HCT116 (cell line): Measurements from ENCODE around the gene SIK3. TPM values are rescaled to one million over a fixed set of nuclear protein-coding genes. Genes with fewer than 3 reads are reported as not detected.

Experiments used
- ATAC-seq: fragments of 200-7000 bp; cut with Tn5 transposase; 2 replicates; pipeline ENCODE4 v1.9.1; 2020; ENCODE audit warnings: mild to moderate bottlenecking, moderate library complexity
- BruUV-seq: library from RNA; stranded (reverse); fragments of 400-500 nt; replicated peaks from 2 replicates; lab custom pipeline; 2021; lab: Mats Ljungman, UMichigan
- CTCF ChIA-PET: fragments of 300-600 bp; sonication (Branson Sonifier 250); formaldehyde crosslinking; loops from one replicate; lab custom pipeline; 2021; ENCODE audit warnings: antibody characterized with exemption; lab: Charles Lee
- POLR2A ChIA-PET: fragments of 300-600, 350-600 bp; sonication (Branson Sonifier 250); formaldehyde crosslinking; loops from one replicate; lab custom pipeline; 2021; ENCODE audit warnings: antibody characterized with exemption; lab: Charles Lee
- RAD21 ChIA-PET, 2 experiments: fragments of 300-600 bp; sonication (Branson Sonifier 250); formaldehyde crosslinking; loops; one replicate each; lab custom pipeline; 2023; ENCODE audit warnings: low total read pairs in 2 of 2; ENCODE audit not compliant: uncharacterized antibody in 2 of 2, unreplicated experiment in 2 of 2, low non-redundant PET in 1 of 2; lab: Charles Lee
- DNase-seq: peaks from one replicate; pipeline ENCODE4 v3.0.0-alpha.2; 2010; ENCODE audit warnings: low read depth, low spot score
- H2AFZ ChIP-seq: fragments of 200-600 bp; shearing (Covaris generic), sonication (generic); 2 replicates; pipeline ENCODE4 v1.6.1; 2017; ENCODE audit warnings: low read depth, mixed run types, mixed read lengths, antibody characterized with exemption, low read length; ENCODE audit not compliant: poor library complexity, severe bottlenecking
- H3K27ac ChIP-seq: 2 replicates; pipeline ENCODE4 v1.5.1; 2012; ENCODE audit warnings: low read depth, low read length
- H3K27me3 ChIP-seq: fragments of 200-600 bp; sonication (generic); 2 replicates; pipeline ENCODE4 v1.6.1; 2016; ENCODE audit warnings: mixed run types, low read length, mixed read lengths; ENCODE audit not compliant: insufficient read depth
- H3K36me3 ChIP-seq, 2 experiments: fragments of 200-500 bp in 1 of 2; fragments of 200-600 bp in 1 of 2; sonication (Bioruptor generic) in 1 of 2; sonication (generic) in 1 of 2; 2 replicates each; pipeline versions ENCODE4 v1.5.1 to v1.6.1; 2014 to 2016; ENCODE audit warnings: low read length in 2 of 2, inconsistent platforms in 1 of 2, mixed read lengths in 1 of 2, mixed run types in 1 of 2; ENCODE audit not compliant: insufficient read depth in 2 of 2, control insufficient read depth in 1 of 2
- H3K4me1 ChIP-seq, 2 experiments: fragments of 200-600 bp in 1 of 2; sonication (generic) in 1 of 2; 2 replicates each; pipeline versions ENCODE4 v1.5.1 to v1.6.1; 2012 to 2017; ENCODE audit warnings: low read length in 2 of 2, inconsistent platforms in 1 of 2, mild to moderate bottlenecking in 1 of 2, mixed read lengths in 1 of 2, mixed run types in 1 of 2, moderate library complexity in 1 of 2; ENCODE audit not compliant: insufficient read depth in 2 of 2, control insufficient read depth in 1 of 2
- H3K4me2 ChIP-seq: fragments of 200-600 bp; sonication (generic); 2 replicates; pipeline ENCODE4 v1.6.1; 2017; ENCODE audit warnings: mixed run types, low read length, mixed read lengths
- H3K4me3 ChIP-seq, 2 experiments: fragments of 200-600 bp in 1 of 2; sonication (generic) in 1 of 2; replicated peaks in 1 of 2; 2 replicates each; pipeline ENCODE4 v1.5.1; 2011 to 2016; ENCODE audit warnings: low read length in 2 of 2, control low read depth in 1 of 2, low read depth in 1 of 2, mild to moderate bottlenecking in 1 of 2, mixed read lengths in 1 of 2, mixed run types in 1 of 2
- H3K79me2 ChIP-seq: fragments of 200-600 bp; sonication (generic); 2 replicates; pipeline ENCODE4 v1.6.1; 2017; ENCODE audit warnings: mild to moderate bottlenecking, mixed run types, low read length, moderate library complexity, mixed read lengths; ENCODE audit not compliant: insufficient read depth
- H3K9ac ChIP-seq: fragments of 200-600 bp; sonication (generic); 2 replicates; pipeline ENCODE4 v1.6.1; 2016; ENCODE audit warnings: low read length, mixed read lengths
- H3K9me2 ChIP-seq: fragments of 200-600 bp; sonication (generic), shearing (Covaris generic); 2 replicates; pipeline ENCODE4 v1.6.1; 2017; ENCODE audit warnings: mixed run types, mild to moderate bottlenecking, moderate library complexity; ENCODE audit not compliant: insufficient read depth
- H3K9me3 ChIP-seq, 2 experiments: fragments of 200-500 bp in 1 of 2; fragments of 200-600 bp in 1 of 2; sonication (Bioruptor generic) in 1 of 2; sonication (generic) in 1 of 2; 2 replicates each; pipeline ENCODE4 v1.6.1; 2014 to 2017; ENCODE audit warnings: low read length in 2 of 2, mixed read lengths in 2 of 2, inconsistent platforms in 1 of 2, low read depth in 1 of 2, mild to moderate bottlenecking in 1 of 2, mixed run types in 1 of 2, moderate library complexity in 1 of 2; ENCODE audit not compliant: control insufficient read depth in 1 of 2, insufficient read depth in 1 of 2
- H4K20me1 ChIP-seq: fragments of 200-600 bp; sonication (generic), shearing (Covaris generic); 2 replicates; pipeline ENCODE4 v1.6.1; 2017; ENCODE audit warnings: mixed run types, mild to moderate bottlenecking, moderate library complexity; ENCODE audit not compliant: insufficient read depth
- CEBPB ChIP-seq: IDR thresholded peaks from 2 replicates; pipeline ENCODE4 v1.6.1; 2012; ENCODE audit warnings: low read depth
- EGR1 ChIP-seq: IDR thresholded peaks from 2 replicates; pipeline ENCODE4 v1.6.1; 2012; ENCODE audit warnings: low read depth
- EZH2 ChIP-seq: fragments of 200-600 bp; sonication (generic); IDR thresholded peaks from 2 replicates; pipeline ENCODE4 v1.6.1; 2017; ENCODE audit warnings: antibody characterized with exemption, mixed run types
- JUND ChIP-seq: IDR thresholded peaks from 2 replicates; pipeline ENCODE4 v1.6.1; 2012
- RAD21 ChIP-seq: IDR thresholded peaks from 2 replicates; pipeline ENCODE4 v1.6.1; 2012; ENCODE audit warnings: low read depth, mild to moderate bottlenecking
- SIN3A ChIP-seq: IDR thresholded peaks from 2 replicates; pipeline ENCODE4 v1.6.1; 2012; ENCODE audit warnings: low read depth
- SP1 ChIP-seq: IDR thresholded peaks from 2 replicates; pipeline ENCODE4 v1.6.1; 2012; ENCODE audit warnings: low read depth
- SRF ChIP-seq: IDR thresholded peaks from 2 replicates; pipeline ENCODE4 v1.6.1; 2012; ENCODE audit warnings: low read depth
- TCF7L2 ChIP-seq: IDR thresholded peaks from 2 replicates; pipeline ENCODE4 v1.7.0; 2011; ENCODE audit warnings: borderline replicate concordance, inconsistent platforms; ENCODE audit not compliant: insufficient read depth, insufficient read length; ENCODE audit errors: extremely low read depth
- YY1 ChIP-seq: IDR thresholded peaks from 2 replicates; pipeline ENCODE4 v1.6.1; 2011; ENCODE audit warnings: low read length, low read depth, moderate library complexity, mild to moderate bottlenecking; ENCODE audit not compliant: insufficient replicate concordance; ENCODE audit errors: extremely low read depth
- intact Hi-C: fragments of 100-400 bp; cut with micrococcal nuclease; formaldehyde crosslinking; loops from 2 replicates; pipeline ENCODE4 v1.10.0; 2022
- total RNA-seq: library from RNA; stranded (reverse); gene quantifications from one replicate; pipeline ENCODE4 v1.2.1, GENCODE V29; 2021; ENCODE audit not compliant: unreplicated experiment
- TF ChIP-seq, protein P1 (sequence below), 3 experiments: fragments of 200-600 bp in 1 of 3; sonication (generic) in 1 of 3; IDR thresholded peaks in 2 of 3; conservative IDR thresholded peaks in 1 of 3; 2 replicates each; pipeline ENCODE4 v1.5.1; 2012 to 2017; ENCODE audit warnings: low read depth in 2 of 3, low read length in 2 of 3, antibody characterized with exemption in 1 of 3, borderline replicate concordance in 1 of 3, control low read depth in 1 of 3, mild to moderate bottlenecking in 1 of 3, mixed read lengths in 1 of 3, mixed run types in 1 of 3, moderate library complexity in 1 of 3; ENCODE audit not compliant: insufficient read depth in 1 of 3

SIK3 gene
- total RNA-seq, 1 experiment from 2014 or later: 21.0 TPM

DNA sequence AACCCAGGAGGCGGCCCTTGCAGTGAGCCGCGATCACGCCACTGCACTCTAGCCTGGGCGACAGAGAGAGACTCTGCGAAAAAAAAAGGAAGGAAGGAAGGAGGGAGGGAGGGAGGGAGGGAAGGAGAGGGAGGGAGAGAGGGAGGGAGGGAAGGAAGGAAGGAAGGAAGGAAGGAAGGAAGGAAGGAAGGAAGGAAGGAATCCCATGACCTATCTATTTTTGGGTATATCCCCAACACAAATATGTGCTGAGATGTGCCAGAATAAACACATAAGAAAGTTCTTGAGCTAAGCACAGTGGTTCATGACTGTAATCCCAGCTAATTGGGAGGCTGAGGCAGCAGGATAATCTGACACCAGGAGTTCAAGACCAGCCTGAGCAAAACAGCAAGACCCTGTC lies 82.0 kb downstream of the SIK3 start:
- Histone ChIP-seq H2AFZ (no peak overlapping the region), H3K36me3 (no peaks in the 10 kb centered on the region), H4K20me1 (no peaks in the 10 kb centered on the region), H3K9me3 (no peaks in the 10 kb centered on the region), H3K27ac (no peak overlapping the region), H3K4me1 (peaks cover 5 to 19% of the 10 kb centered on the region in 2 experiments), H3K4me3 (no peak overlapping the region), H3K4me2 (no peak overlapping the region), H3K79me2 (peaks cover 46% of the 10 kb centered on the region), H3K9me2 (no peaks in the 10 kb centered on the region)
- POLR2A ChIA-PET: no interaction called here
- ATAC-seq (no peak), DNase-seq (no peak)
- RAD21 ChIA-PET: no interaction called here
- CTCF ChIA-PET: no interaction called here
- TF ChIP-seq, protein P1, sequence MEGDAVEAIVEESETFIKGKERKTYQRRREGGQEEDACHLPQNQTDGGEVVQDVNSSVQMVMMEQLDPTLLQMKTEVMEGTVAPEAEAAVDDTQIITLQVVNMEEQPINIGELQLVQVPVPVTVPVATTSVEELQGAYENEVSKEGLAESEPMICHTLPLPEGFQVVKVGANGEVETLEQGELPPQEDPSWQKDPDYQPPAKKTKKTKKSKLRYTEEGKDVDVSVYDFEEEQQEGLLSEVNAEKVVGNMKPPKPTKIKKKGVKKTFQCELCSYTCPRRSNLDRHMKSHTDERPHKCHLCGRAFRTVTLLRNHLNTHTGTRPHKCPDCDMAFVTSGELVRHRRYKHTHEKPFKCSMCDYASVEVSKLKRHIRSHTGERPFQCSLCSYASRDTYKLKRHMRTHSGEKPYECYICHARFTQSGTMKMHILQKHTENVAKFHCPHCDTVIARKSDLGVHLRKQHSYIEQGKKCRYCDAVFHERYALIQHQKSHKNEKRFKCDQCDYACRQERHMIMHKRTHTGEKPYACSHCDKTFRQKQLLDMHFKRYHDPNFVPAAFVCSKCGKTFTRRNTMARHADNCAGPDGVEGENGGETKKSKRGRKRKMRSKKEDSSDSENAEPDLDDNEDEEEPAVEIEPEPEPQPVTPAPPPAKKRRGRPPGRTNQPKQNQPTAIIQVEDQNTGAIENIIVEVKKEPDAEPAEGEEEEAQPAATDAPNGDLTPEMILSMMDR (IDR thresholded peaks at IDR 0.05 in 2 of 3, conservative IDR thresholded peaks at IDR 0.05 in 1 of 3; ENCODE audit: borderline replicate concordance in 1 of 3, insufficient read depth in 1 of 3, low read depth in 2 of 3, low read length in 2 of 3): no peak
- no peak for TF ChIP-seq RAD21
- TF ChIP-seq JUND: no peak
- no peak for TF ChIP-seq TCF7L2
- no peak for TF ChIP-seq YY1
- no peak for TF ChIP-seq CEBPB
- no peak for TF ChIP-seq EGR1
- no peak for TF ChIP-seq SIN3A
- no peak for TF ChIP-seq SRF
- TF ChIP-seq, all 23 proteins: peak for 0
- H3K9ac ChIP-seq: no peak overlapping the region
- BruUV-seq: no TSS peak
- intact Hi-C loops: no loop called here
- no peaks in the 10 kb centered on the region for H3K27me3 ChIP-seq

DNA sequence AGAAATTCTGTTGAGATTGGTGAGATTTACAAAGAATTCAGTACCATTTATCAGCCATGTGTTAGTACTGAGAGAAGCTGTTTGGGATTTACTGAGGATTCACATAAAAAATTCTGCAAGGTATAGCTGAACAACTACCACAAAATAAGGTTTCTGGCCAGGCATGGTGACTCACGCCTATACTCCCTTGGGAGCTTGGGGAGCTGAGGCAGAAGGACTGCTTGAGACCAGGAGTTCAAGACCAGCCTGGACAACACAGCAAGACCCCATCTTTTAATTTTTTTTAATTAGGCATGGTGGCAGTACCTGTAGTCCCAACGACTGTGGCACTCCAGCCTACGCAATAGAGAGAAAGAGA lies 86.7 kb downstream of the SIK3 start:
- Histone ChIP-seq H3K9me3 (no peaks in the 10 kb centered on the region), H3K27ac (no peak overlapping the region), H3K9me2 (no peaks in the 10 kb centered on the region), H3K4me3 (no peak overlapping the region), H3K4me2 (peak overlapping the region; percentile 40), H4K20me1 (no peaks in the 10 kb centered on the region), H3K27me3 (no peaks in the 10 kb centered on the region), H3K79me2 (peaks cover 31% of the 10 kb centered on the region), H3K4me1 (peaks cover 7 to 24% of the 10 kb centered on the region in 2 experiments), H3K36me3 (no peaks in the 10 kb centered on the region), H2AFZ (no peak overlapping the region), H3K9ac (no peak overlapping the region)
- ATAC-seq (peak; percentile 52; the same call in 1 of the 2 replicates), DNase-seq (no peak)
- RAD21 ChIA-PET: no interaction called here
- 0 out of 2 replicates have a peak, but pooled peaks have one; percentile 3 for TF ChIP-seq SP1
- TF ChIP-seq EZH2: no peak
- TF ChIP-seq CEBPB: no peak
- no TSS peak for BruUV-seq
- intact Hi-C loops: no loop called here
- POLR2A ChIA-PET: no interaction called here
- CTCF ChIA-PET: interaction anchor here (0.7 kb wide), 1 partner anchor 8 kb away, joined by 3 read pairs; no protein-coding TSS in a partner anchor
